Prostate gland (tissue), 2 donors: Measurements from ENCODE around the gene ARFGEF2.

Source experiments
- POLR2A ChIP-seq: fragments of 450-650 bp; IDR thresholded peaks from one replicate; pipeline ENCODE4 v1.6.1; 2016; ENCODE audit warnings: antibody characterized with exemption, mild to moderate bottlenecking
- TF ChIP-seq, protein P1 (sequence below), 4 experiments: fragments of 200-600 bp in 2 of 4; fragments of 450-650 bp in 2 of 4; sonication (generic) in 2 of 4; IDR thresholded peaks; 1 replicate in 3 of 4; 2 replicates in 1 of 4; pipeline ENCODE4 v1.5.1; 2016 to 2019; ENCODE audit warnings: antibody characterized with exemption in 4 of 4, mild to moderate bottlenecking in 2 of 4, moderate library complexity in 2 of 4

GRCh38 chr20:48959899-48960550 is 38.5 kb downstream of the ARFGEF2 start:
- TF ChIP-seq, protein P1, sequence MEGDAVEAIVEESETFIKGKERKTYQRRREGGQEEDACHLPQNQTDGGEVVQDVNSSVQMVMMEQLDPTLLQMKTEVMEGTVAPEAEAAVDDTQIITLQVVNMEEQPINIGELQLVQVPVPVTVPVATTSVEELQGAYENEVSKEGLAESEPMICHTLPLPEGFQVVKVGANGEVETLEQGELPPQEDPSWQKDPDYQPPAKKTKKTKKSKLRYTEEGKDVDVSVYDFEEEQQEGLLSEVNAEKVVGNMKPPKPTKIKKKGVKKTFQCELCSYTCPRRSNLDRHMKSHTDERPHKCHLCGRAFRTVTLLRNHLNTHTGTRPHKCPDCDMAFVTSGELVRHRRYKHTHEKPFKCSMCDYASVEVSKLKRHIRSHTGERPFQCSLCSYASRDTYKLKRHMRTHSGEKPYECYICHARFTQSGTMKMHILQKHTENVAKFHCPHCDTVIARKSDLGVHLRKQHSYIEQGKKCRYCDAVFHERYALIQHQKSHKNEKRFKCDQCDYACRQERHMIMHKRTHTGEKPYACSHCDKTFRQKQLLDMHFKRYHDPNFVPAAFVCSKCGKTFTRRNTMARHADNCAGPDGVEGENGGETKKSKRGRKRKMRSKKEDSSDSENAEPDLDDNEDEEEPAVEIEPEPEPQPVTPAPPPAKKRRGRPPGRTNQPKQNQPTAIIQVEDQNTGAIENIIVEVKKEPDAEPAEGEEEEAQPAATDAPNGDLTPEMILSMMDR (IDR thresholded peaks at IDR 0.05), result no peak
- no peak for TF ChIP-seq POLR2A
